Measurements from ENCODE around the gene RNF217. TPM values are rescaled to one million over a fixed set of nuclear protein-coding genes. Genes with fewer than 3 reads are reported as not detected.

Gene RNF217
- total RNA-seq, 1 donor from 2014 or later = 14.1 TPM

DNA sequence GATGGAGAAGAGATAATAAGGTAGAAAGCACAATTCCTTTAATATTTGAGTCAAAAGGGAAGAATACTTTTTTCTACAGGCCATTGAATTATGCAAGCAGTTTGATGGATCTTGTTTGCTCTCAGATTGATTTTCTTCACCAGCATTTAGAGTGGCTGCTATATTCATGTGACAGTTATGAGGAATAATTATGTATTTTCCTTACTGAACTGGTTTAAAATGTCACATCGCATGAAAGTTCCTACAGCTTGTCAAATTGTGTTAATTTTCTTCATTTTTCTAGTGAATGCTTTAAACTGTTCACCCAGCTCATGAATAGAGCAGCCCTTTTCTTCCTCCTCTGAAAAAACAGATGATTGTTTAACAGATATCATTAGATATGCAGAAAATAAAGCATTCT, 153.9 kb downstream of the RNF217 start:
- TF ChIP-seq, protein P1, sequence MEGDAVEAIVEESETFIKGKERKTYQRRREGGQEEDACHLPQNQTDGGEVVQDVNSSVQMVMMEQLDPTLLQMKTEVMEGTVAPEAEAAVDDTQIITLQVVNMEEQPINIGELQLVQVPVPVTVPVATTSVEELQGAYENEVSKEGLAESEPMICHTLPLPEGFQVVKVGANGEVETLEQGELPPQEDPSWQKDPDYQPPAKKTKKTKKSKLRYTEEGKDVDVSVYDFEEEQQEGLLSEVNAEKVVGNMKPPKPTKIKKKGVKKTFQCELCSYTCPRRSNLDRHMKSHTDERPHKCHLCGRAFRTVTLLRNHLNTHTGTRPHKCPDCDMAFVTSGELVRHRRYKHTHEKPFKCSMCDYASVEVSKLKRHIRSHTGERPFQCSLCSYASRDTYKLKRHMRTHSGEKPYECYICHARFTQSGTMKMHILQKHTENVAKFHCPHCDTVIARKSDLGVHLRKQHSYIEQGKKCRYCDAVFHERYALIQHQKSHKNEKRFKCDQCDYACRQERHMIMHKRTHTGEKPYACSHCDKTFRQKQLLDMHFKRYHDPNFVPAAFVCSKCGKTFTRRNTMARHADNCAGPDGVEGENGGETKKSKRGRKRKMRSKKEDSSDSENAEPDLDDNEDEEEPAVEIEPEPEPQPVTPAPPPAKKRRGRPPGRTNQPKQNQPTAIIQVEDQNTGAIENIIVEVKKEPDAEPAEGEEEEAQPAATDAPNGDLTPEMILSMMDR (IDR thresholded peaks at IDR 0.05; ENCODE audit: borderline replicate concordance) = no peak
- Histone ChIP-seq H3K36me3 (no peaks in the 10 kb centered on the region), H3K4me3 (no peak overlapping the region), H3K27me3 (ENCODE audit: low read depth) (no peaks in the 10 kb centered on the region), H3K9me3 (replicated peaks) (peaks cover 15% of the 10 kb centered on the region), H3K27ac (replicated peaks) (no peak overlapping the region), H3K4me1 (no peaks in the 10 kb centered on the region)
- no peak for DNase-seq
- intact Hi-C loops (cut with micrococcal nuclease) = no loop called here

DNA sequence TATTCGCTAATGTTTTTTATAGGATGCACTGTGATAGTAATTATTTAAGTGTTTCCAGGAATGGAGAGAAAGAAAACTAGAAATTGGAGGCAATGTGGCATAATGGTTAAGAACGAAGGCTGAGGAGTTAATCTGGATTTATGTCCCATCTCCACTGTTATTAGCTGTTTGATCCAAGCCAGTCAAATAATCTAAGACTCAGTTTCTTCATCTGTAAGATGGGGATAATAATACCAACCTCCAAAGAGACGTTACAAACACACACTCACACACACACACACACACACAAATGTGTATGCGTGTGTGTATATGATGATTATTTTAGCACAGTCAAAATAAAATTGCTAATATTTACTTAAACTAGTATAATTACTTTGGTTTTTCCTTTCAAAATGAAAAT, 154.5 kb downstream of the RNF217 start:
- H3K4me1 ChIP-seq = no peaks in the 10 kb centered on the region
- H3K9me3 ChIP-seq (replicated peaks) = peaks cover 9% of the 10 kb centered on the region
- H3K27ac ChIP-seq (replicated peaks) = no peak overlapping the region
- TF ChIP-seq, protein P1 (IDR thresholded peaks at IDR 0.05; ENCODE audit: borderline replicate concordance) = no peak
- no peaks in the 10 kb centered on the region for H3K36me3 ChIP-seq
- DNase-seq = no peak
- H3K27me3 ChIP-seq (ENCODE audit: low read depth) = no peaks in the 10 kb centered on the region
- intact Hi-C loops (cut with micrococcal nuclease) = no loop called here
- H3K4me3 ChIP-seq = no peak overlapping the region

DNA sequence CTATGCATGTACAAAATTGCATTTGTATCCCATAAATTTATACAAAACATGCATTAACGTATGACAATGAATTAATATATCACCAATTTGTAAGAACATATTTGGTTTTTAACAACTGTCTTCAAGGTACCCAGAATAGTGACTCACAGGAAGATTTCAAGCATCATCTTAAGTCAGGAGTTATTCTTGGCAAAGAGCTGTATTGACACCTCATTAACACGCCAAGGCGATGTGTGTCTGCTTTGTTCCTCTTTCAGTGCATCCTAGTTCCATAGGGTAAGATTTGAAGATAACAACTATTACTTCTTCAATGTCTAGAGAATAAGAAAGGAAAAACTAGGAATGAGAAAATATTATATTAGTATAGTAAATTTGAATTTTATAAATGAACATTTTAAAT, 155.6 kb downstream of the RNF217 start:
- intact Hi-C loops (cut with micrococcal nuclease) = no loop called here
- H3K4me1 ChIP-seq = no peaks in the 10 kb centered on the region
- DNase-seq = no peak
- no peaks in the 10 kb centered on the region for H3K9me3 ChIP-seq (replicated peaks)
- no peaks in the 10 kb centered on the region for H3K27me3 ChIP-seq (ENCODE audit: low read depth)
- TF ChIP-seq, protein P1 (IDR thresholded peaks at IDR 0.05; ENCODE audit: borderline replicate concordance) = no peak
- no peaks in the 10 kb centered on the region for H3K36me3 ChIP-seq
- H3K27ac ChIP-seq (replicated peaks) = no peak overlapping the region
- no peak overlapping the region for H3K4me3 ChIP-seq

DNA sequence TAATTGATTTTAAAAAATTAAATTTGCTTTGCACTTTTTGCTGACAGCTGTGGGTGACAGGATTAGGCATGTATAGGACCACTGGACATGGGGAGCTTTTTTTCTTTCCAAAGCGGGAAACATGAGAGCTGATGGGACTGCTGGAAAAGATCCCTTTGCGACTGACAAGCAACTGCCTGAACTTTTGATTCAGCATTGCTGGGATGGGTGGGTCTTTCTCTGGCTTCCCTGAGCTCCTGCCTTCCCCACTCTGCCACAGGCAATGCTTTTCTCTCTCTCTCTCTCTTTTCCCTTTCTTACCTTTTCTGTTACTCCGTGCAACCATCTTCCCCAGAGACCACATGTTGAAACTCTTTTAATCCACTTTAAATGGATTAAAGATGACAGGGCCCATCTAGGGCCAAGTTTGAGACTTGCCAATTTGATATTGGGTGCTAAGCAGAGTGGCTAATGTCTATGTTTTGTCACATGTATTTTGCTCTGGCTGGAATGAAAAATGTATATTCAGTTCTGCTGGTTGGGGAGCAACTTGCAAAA, 157.9 kb downstream of the RNF217 start:
- no peaks in the 10 kb centered on the region for H3K9me3 ChIP-seq (replicated peaks)
- DNase-seq = no peak
- intact Hi-C loops (cut with micrococcal nuclease) = no loop called here
- TF ChIP-seq, protein P1 (IDR thresholded peaks at IDR 0.05; ENCODE audit: borderline replicate concordance) = no peak
- H3K4me1 ChIP-seq = no peaks in the 10 kb centered on the region
- no peaks in the 10 kb centered on the region for H3K36me3 ChIP-seq
- H3K27me3 ChIP-seq (ENCODE audit: low read depth) = no peaks in the 10 kb centered on the region
- H3K4me3 ChIP-seq = no peak overlapping the region
- no peak overlapping the region for H3K27ac ChIP-seq (replicated peaks)

GRCh38 chr6:125121894-125122293, 159.7 kb downstream of the RNF217 start:
- intact Hi-C loops (cut with micrococcal nuclease) = no loop called here
- Histone ChIP-seq H3K27ac (replicated peaks) (no peak overlapping the region), H3K4me1 (no peaks in the 10 kb centered on the region), H3K36me3 (no peaks in the 10 kb centered on the region), H3K4me3 (no peak overlapping the region), H3K27me3 (ENCODE audit: low read depth) (no peaks in the 10 kb centered on the region), H3K9me3 (replicated peaks) (peaks cover 3% of the 10 kb centered on the region)
- no peak for DNase-seq
- TF ChIP-seq, protein P1 (IDR thresholded peaks at IDR 0.05; ENCODE audit: borderline replicate concordance) = no peak
